ENCODE results near the gene TRAF2.

Gene TRAF2

GRCh38 chr9:136943291-136944211 is 57.2 kb downstream of the TRAF2 start:
- ATAC-seq: peak; percentile 42

GRCh38 chr9:136944212-136944518 is 57.8 kb downstream of the TRAF2 start:
- TF ChIP-seq PPARA (CRISPR knock-in tag; IDR thresholded peaks at IDR 0.05; ENCODE audit: borderline replicate concordance) (no peak), ZNF70 (CRISPR knock-in tag; IDR thresholded peaks at IDR 0.05) (no peak), ZNF8 (CRISPR knock-in tag; IDR thresholded peaks at IDR 0.05) (no peak), ZNF565 (CRISPR knock-in tag; conservative IDR thresholded peaks at IDR 0.05; ENCODE audit: low read depth) (no peak), ZC3H10 (CRISPR knock-in tag; IDR thresholded peaks at IDR 0.05) (no peak)
- ATAC-seq: peak; percentile 48

More at GRCh38 chr9:136943291-136944211, 57.2 kb downstream of the TRAF2 start:
- TF ChIP-seq TSHZ2 (CRISPR knock-in tag; IDR thresholded peaks at IDR 0.05) (no peak), SNAI2 (CRISPR knock-in tag; IDR thresholded peaks at IDR 0.05) (no peak), ZNF70 (CRISPR knock-in tag; IDR thresholded peaks at IDR 0.05) (no peak), RARB (CRISPR knock-in tag; IDR thresholded peaks at IDR 0.05) (no peak), POU6F1 (CRISPR knock-in tag; IDR thresholded peaks at IDR 0.05; ENCODE audit: borderline replicate concordance, low read depth) (no peak), ZNF8 (CRISPR knock-in tag; IDR thresholded peaks at IDR 0.05) (no peak), PPARA (CRISPR knock-in tag; IDR thresholded peaks at IDR 0.05; ENCODE audit: borderline replicate concordance) (no peak), ZFP30 (CRISPR knock-in tag; IDR thresholded peaks at IDR 0.05) (no peak), OSR1 (CRISPR knock-in tag; IDR thresholded peaks at IDR 0.05) (no peak), TCF4 (CRISPR knock-in tag; IDR thresholded peaks at IDR 0.05; ENCODE audit: borderline replicate concordance) (no peak)

- TF ChIP-seq GLIS3 (CRISPR knock-in tag; IDR thresholded peaks at IDR 0.05): 0 out of 2 replicates have a peak, but pooled peaks have one; percentile 54
- TF ChIP-seq ZNF70 (CRISPR knock-in tag; IDR thresholded peaks at IDR 0.05): no peak
- peak; percentile 56; the same call in 1 of the 2 replicates for TF ChIP-seq ZFP3 (CRISPR knock-in tag; IDR thresholded peaks at IDR 0.05)
- peak; percentile 63 for ATAC-seq
Measured at GRCh38 chr9:136944519-136945332, 58.4 kb downstream of the TRAF2 start, which contains the start of the genes C8G and FBXW5. C8G (plus strand) TSS chr9:136945243; CDS start chr9:136945321, 78 bp downstream. FBXW5 (minus strand) TSS chr9:136944738; CDS start chr9:136944083, 655 bp downstream.

- no peak for ATAC-seq
- TF ChIP-seq CSRNP3 (CRISPR knock-in tag; IDR thresholded peaks at IDR 0.05): no peak
Measured at GRCh38 chr9:136945333-136946227, 59.3 kb downstream of the TRAF2 start.
